ENCODE measurements around the gene WDR45B. TPM values are rescaled to one million over a fixed set of nuclear protein-coding genes. Genes with fewer than 3 reads are reported as not detected.

Gene WDR45B
- total and polyA plus RNA-seq, 7 experiments from 2014 or later: 30.5 to 91.6 (median 65.6) TPM

DNA sequence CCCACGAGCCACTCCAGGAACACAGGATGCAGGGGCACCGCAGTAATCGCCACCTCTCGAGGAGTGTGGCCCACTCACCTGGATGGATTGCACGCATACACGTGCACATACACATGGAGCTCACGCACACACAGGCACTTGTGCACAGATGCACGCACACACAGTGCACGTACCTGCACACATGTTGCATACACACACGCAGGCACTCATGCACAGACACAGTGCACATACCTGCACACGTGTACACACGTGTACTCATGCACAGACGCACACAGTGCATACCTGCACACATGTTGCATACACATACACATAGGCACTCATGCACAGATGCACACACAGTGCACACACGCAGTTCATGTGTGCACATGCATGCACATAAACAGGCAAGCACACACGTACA lies 11.6 kb upstream of the WDR45B start:
- intact Hi-C loops (cut with micrococcal nuclease): no loop called here
- H3K4me3 ChIP-seq (ENCODE audit: low read length): no peak overlapping the region
- peaks cover 0 to 17% (median 4%) of the 10 kb centered on the region in 5 donors for H3K36me3 Mint-ChIP-seq
- no peaks in the 10 kb centered on the region for H3K36me3 ChIP-seq (ENCODE audit: control insufficient read depth in 2 of 3, insufficient read depth in 3 of 3, low read length in 3 of 3)
- no peak for DNase-seq
- ATAC-seq: no peak
- no peaks in the 10 kb centered on the region for H3K4me1 ChIP-seq (ENCODE audit: control insufficient read depth in 2 of 2, insufficient read depth in 2 of 2, low read length in 2 of 2)
- H3K4me1 Mint-ChIP-seq: peaks cover 0 to 2% (median 0%) of the 10 kb centered on the region in 7 donors
- no peak overlapping the region for H3K27ac ChIP-seq (ENCODE audit: low read depth, low read length)
- H3K27ac Mint-ChIP-seq: no peak overlapping the region
- ChIA-PET POLR2A (no interaction called here), CTCF (interaction anchor here (0.6 kb wide), 1 partner anchor 15 kb away, joined by 4 read pairs; no protein-coding TSS in a partner anchor)
- H3K9me3 ChIP-seq (ENCODE audit: control insufficient read depth in 2 of 3, low read length in 3 of 3): no peaks in the 10 kb centered on the region
- H3K4me3 Mint-ChIP-seq: no peak overlapping the region
- H3K27me3 Mint-ChIP-seq: no peaks in the 10 kb centered on the region
- H3K9me3 Mint-ChIP-seq: no peaks in the 10 kb centered on the region
- no peaks in the 10 kb centered on the region for H3K27me3 ChIP-seq (ENCODE audit: control insufficient read depth in 2 of 2, insufficient read depth in 2 of 2, low read length in 2 of 2)

DNA sequence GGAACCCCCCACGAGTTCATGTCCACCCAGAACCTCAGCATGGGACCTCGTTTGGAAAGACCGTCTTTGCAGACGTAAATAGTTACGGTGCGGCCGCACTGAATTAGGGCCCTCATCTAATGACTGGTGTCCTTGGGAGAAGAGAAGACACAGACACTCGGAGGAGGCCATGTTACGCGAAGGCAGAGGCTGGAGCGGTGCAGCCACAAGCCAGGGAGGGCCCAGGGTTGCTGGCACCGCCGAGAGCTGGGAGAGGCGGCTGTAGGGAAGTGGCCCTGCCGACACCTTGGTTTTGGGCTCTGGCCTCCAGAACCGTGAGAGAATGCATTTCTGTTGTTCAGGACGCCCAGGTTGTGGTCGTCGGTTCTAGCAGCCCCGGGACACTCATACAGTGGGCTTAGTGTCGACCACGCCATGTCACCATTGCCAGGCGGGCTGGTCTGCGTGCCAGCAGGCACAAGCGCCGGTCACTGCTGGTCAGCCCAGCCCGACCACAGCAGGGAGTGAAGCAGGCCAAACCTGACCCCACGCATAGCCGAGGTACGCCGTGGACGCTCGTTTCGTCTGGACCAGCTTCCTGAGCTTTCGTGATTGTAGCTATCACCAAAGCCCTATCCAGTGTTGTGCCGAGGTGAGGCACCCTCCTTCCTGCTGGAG lies 10.7 kb upstream of the WDR45B start:
- DNase-seq: no peak
- intact Hi-C loops (cut with micrococcal nuclease): no loop called here
- Histone ChIP-seq H3K27ac (ENCODE audit: low read depth, low read length) (no peak overlapping the region), H3K9me3 (ENCODE audit: control insufficient read depth in 2 of 3, low read length in 3 of 3) (no peaks in the 10 kb centered on the region), H3K27me3 (ENCODE audit: control insufficient read depth in 2 of 2, insufficient read depth in 2 of 2, low read length in 2 of 2) (no peaks in the 10 kb centered on the region), H3K4me3 (ENCODE audit: low read length) (no peak overlapping the region), H3K4me1 (ENCODE audit: control insufficient read depth in 2 of 2, insufficient read depth in 2 of 2, low read length in 2 of 2) (no peaks in the 10 kb centered on the region), H3K36me3 (ENCODE audit: control insufficient read depth in 2 of 3, insufficient read depth in 3 of 3, low read length in 3 of 3) (no peaks in the 10 kb centered on the region)
- H3K27me3 Mint-ChIP-seq: no peaks in the 10 kb centered on the region
- no peak overlapping the region for H3K4me3 Mint-ChIP-seq
- ChIA-PET CTCF (interaction anchor here (0.6 kb wide), 1 partner anchor 16 kb away, joined by 4 read pairs; no protein-coding TSS in a partner anchor), POLR2A (no interaction called here)
- H3K4me1 Mint-ChIP-seq: peaks cover 0 to 2% (median 0%) of the 10 kb centered on the region in 7 donors
- H3K36me3 Mint-ChIP-seq: peaks cover 0 to 17% (median 4%) of the 10 kb centered on the region in 5 donors
- ATAC-seq: no peak
- H3K9me3 Mint-ChIP-seq: no peaks in the 10 kb centered on the region
- H3K27ac Mint-ChIP-seq: no peak overlapping the region

DNA sequence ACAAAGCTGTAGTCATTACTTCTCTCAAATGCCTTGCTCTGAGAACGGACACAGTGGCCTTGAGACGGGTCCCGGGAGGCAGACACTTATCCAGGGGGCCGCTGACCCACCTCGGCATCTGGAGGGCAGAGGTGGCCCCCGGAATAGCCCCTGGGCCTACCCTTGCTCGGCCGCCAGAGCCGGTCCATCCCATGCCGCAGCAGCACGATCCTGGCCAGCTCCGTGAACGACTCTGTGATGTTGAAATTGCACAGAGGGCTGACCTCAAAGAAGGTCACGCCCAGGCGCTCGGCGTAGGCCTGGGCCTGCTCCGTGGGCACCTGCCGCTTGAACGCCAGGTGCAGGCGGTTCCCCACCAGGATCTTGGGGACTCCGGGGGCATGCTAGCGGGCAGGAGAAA lies 10.1 kb upstream of the WDR45B start:
- Mint-ChIP-seq H3K4me1 (peaks cover 0 to 2% (median 0%) of the 10 kb centered on the region in 7 donors), H3K9me3 (no peaks in the 10 kb centered on the region), H3K36me3 (peaks cover 0 to 17% (median 4%) of the 10 kb centered on the region in 5 donors), H3K27ac (no peak overlapping the region), H3K27me3 (no peaks in the 10 kb centered on the region), H3K4me3 (no peak overlapping the region)
- no peak for ATAC-seq
- no peak for DNase-seq
- ChIA-PET CTCF (no interaction called here), POLR2A (no interaction called here)
- Histone ChIP-seq H3K4me1 (ENCODE audit: control insufficient read depth in 2 of 2, insufficient read depth in 2 of 2, low read length in 2 of 2) (no peaks in the 10 kb centered on the region), H3K27me3 (ENCODE audit: control insufficient read depth in 2 of 2, insufficient read depth in 2 of 2, low read length in 2 of 2) (no peaks in the 10 kb centered on the region), H3K9me3 (ENCODE audit: control insufficient read depth in 2 of 3, low read length in 3 of 3) (no peaks in the 10 kb centered on the region), H3K4me3 (ENCODE audit: low read length) (no peak overlapping the region), H3K27ac (ENCODE audit: low read depth, low read length) (no peak overlapping the region), H3K36me3 (ENCODE audit: control insufficient read depth in 2 of 3, insufficient read depth in 3 of 3, low read length in 3 of 3) (no peaks in the 10 kb centered on the region)
- intact Hi-C loops (cut with micrococcal nuclease): no loop called here

DNA sequence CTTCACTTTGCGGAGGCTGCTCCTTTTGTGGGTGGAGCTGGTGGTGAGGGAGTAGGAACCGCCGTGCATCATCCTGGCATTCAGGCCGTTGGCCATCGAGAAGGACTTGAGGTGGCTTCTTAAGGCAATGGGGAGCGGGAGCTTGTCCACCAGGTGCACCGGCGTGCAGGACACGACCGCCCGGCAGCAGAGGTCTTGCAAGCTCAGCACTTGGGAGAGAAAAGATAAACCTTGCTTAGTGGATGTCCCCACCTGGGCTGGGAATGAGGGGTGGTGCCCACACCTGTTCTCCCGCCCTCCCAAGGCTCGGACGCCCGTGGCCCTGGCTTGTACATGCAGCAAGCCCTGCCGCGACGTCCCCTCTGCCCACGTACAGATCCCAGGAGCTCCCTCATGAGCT lies 9.7 kb upstream of the WDR45B start:
- Mint-ChIP-seq H3K4me1 (peaks cover 0 to 2% (median 0%) of the 10 kb centered on the region in 7 donors), H3K27ac (no peak overlapping the region), H3K9me3 (no peaks in the 10 kb centered on the region), H3K36me3 (peaks cover 0 to 17% (median 4%) of the 10 kb centered on the region in 5 donors), H3K4me3 (no peak overlapping the region), H3K27me3 (no peaks in the 10 kb centered on the region)
- no peaks in the 10 kb centered on the region for H3K9me3 ChIP-seq (ENCODE audit: control insufficient read depth in 2 of 3, low read length in 3 of 3)
- no peaks in the 10 kb centered on the region for H3K36me3 ChIP-seq (ENCODE audit: control insufficient read depth in 2 of 3, insufficient read depth in 3 of 3, low read length in 3 of 3)
- no peaks in the 10 kb centered on the region for H3K4me1 ChIP-seq (ENCODE audit: control insufficient read depth in 2 of 2, insufficient read depth in 2 of 2, low read length in 2 of 2)
- ATAC-seq (no peak), DNase-seq (no peak)
- intact Hi-C loops (cut with micrococcal nuclease): no loop called here
- H3K27ac ChIP-seq (ENCODE audit: low read depth, low read length): no peak overlapping the region
- H3K27me3 ChIP-seq (ENCODE audit: control insufficient read depth in 2 of 2, insufficient read depth in 2 of 2, low read length in 2 of 2): no peaks in the 10 kb centered on the region
- CTCF ChIA-PET: no interaction called here
- POLR2A ChIA-PET: no interaction called here
- H3K4me3 ChIP-seq (ENCODE audit: low read length): no peak overlapping the region

DNA sequence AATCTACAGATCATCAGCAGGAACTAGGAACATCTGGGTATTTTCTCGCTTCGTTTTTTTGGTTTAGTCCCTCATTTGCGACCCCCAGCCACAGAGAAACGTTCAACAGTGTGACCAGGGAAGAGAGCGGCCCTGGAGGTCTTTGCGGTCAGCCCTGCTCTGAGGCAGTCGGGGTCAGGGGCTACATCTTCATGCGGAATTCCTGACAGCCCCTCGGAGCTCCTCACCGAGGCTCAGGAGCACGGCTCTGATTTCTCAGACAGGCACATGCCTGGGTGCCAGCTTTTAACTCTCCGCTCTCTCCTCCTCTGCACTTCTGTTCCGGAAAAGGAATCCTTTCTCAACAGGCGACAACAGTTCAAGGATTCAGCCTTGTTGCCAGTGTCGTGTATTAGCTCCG lies 8.0 kb upstream of the WDR45B start:
- ChIA-PET CTCF (no interaction called here), POLR2A (no interaction called here)
- Histone ChIP-seq H3K36me3 (ENCODE audit: control insufficient read depth in 2 of 3, insufficient read depth in 3 of 3, low read length in 3 of 3) (no peaks in the 10 kb centered on the region), H3K27ac (ENCODE audit: low read depth, low read length) (no peak overlapping the region), H3K9me3 (ENCODE audit: control insufficient read depth in 2 of 3, low read length in 3 of 3) (no peaks in the 10 kb centered on the region), H3K4me1 (ENCODE audit: control insufficient read depth in 2 of 2, insufficient read depth in 2 of 2, low read length in 2 of 2) (no peaks in the 10 kb centered on the region), H3K4me3 (ENCODE audit: low read length) (no peak overlapping the region), H3K27me3 (ENCODE audit: control insufficient read depth in 2 of 2, insufficient read depth in 2 of 2, low read length in 2 of 2) (no peaks in the 10 kb centered on the region)
- Mint-ChIP-seq H3K9me3 (no peaks in the 10 kb centered on the region), H3K27me3 (no peaks in the 10 kb centered on the region), H3K4me1 (peaks cover 0 to 2% (median 0%) of the 10 kb centered on the region in 7 donors), H3K4me3 (no peak overlapping the region), H3K27ac (no peak overlapping the region), H3K36me3 (peaks cover 0 to 16% (median 4%) of the 10 kb centered on the region in 5 donors)
- DNase-seq (no peak), ATAC-seq (no peak)
- intact Hi-C loops (cut with micrococcal nuclease): no loop called here

DNA sequence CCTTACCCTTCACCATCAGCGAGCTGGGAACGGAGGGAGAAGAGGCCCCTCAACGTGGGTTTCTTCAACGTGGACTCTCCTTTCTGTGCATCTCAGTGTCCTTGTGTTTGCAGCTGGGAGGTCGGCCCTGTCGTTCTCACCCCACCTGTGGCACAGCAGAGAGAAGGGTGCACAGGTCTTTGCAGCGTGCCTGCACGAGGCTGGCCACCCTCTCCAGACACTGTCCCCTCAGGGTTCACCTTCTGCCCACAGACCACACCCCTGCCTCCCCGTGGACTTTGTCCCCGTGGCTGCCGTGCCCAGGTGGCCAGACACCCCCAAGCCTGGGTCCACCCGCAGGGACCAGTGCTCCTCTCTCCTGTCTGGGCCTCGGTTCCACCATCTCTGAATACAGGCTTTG lies 7.3 kb upstream of the WDR45B start:
- no peak overlapping the region for H3K4me3 Mint-ChIP-seq
- intact Hi-C loops (cut with micrococcal nuclease): no loop called here
- CTCF ChIA-PET: no interaction called here
- DNase-seq: no peak
- H3K27me3 Mint-ChIP-seq: no peaks in the 10 kb centered on the region
- no peak overlapping the region for H3K27ac ChIP-seq (ENCODE audit: low read depth, low read length)
- POLR2A ChIA-PET: no interaction called here
- H3K36me3 ChIP-seq (ENCODE audit: control insufficient read depth in 2 of 3, insufficient read depth in 3 of 3, low read length in 3 of 3): no peaks in the 10 kb centered on the region
- ATAC-seq: no peak
- peaks cover 0 to 11% (median 4%) of the 10 kb centered on the region in 5 donors for H3K36me3 Mint-ChIP-seq
- H3K9me3 Mint-ChIP-seq: no peaks in the 10 kb centered on the region
- no peak overlapping the region for H3K27ac Mint-ChIP-seq
- H3K4me1 Mint-ChIP-seq: peaks cover 0 to 2% (median 0%) of the 10 kb centered on the region in 7 donors
- no peak overlapping the region for H3K4me3 ChIP-seq (ENCODE audit: low read length)
- no peaks in the 10 kb centered on the region for H3K4me1 ChIP-seq (ENCODE audit: control insufficient read depth in 2 of 2, insufficient read depth in 2 of 2, low read length in 2 of 2)
- no peaks in the 10 kb centered on the region for H3K27me3 ChIP-seq (ENCODE audit: control insufficient read depth in 2 of 2, insufficient read depth in 2 of 2, low read length in 2 of 2)
- no peaks in the 10 kb centered on the region for H3K9me3 ChIP-seq (ENCODE audit: control insufficient read depth in 2 of 3, low read length in 3 of 3)

DNA sequence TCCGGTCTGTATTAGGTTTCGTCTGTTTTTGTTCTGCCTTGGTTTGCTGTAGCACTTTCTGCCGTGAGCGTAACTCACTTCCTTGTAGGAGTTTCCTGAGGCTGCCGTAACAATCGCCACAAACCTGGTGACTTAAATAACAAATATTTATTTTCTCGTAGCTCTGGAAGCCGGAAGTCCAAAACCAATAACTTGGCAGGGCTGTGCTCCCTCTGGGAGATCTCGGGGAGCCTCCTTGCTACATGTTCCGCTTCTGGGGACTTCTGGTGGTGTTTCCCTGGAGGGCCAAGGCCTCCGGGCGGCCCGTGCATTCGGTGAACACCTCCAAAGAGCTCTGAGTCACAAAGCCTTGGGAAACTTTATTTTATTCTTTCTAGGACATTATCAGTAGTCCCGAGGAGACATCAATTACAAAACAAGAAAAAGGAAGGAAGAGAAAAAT lies 6.8 kb upstream of the WDR45B start:
- no peaks in the 10 kb centered on the region for H3K27me3 ChIP-seq (ENCODE audit: control insufficient read depth in 2 of 2, insufficient read depth in 2 of 2, low read length in 2 of 2)
- no peak for DNase-seq
- peak; percentile 38 for ATAC-seq
- H3K4me1 ChIP-seq (ENCODE audit: control insufficient read depth in 2 of 2, insufficient read depth in 2 of 2, low read length in 2 of 2): no peaks in the 10 kb centered on the region
- no peaks in the 10 kb centered on the region for H3K9me3 ChIP-seq (ENCODE audit: control insufficient read depth in 2 of 3, low read length in 3 of 3)
- peaks cover 0 to 2% (median 0%) of the 10 kb centered on the region in 7 donors for H3K4me1 Mint-ChIP-seq
- no peak overlapping the region for H3K4me3 Mint-ChIP-seq
- H3K27ac ChIP-seq (ENCODE audit: low read depth, low read length): no peak overlapping the region
- peaks cover 0 to 11% (median 4%) of the 10 kb centered on the region in 5 donors for H3K36me3 Mint-ChIP-seq
- H3K4me3 ChIP-seq (ENCODE audit: low read length): no peak overlapping the region
- H3K27me3 Mint-ChIP-seq: no peaks in the 10 kb centered on the region
- H3K9me3 Mint-ChIP-seq: no peaks in the 10 kb centered on the region
- H3K36me3 ChIP-seq (ENCODE audit: control insufficient read depth in 2 of 3, insufficient read depth in 3 of 3, low read length in 3 of 3): no peaks in the 10 kb centered on the region
- intact Hi-C loops (cut with micrococcal nuclease): no loop called here
- H3K27ac Mint-ChIP-seq: no peak overlapping the region
- CTCF ChIA-PET: no interaction called here
- POLR2A ChIA-PET: no interaction called here
